HG03280 (cell line): Measurements from ENCODE around the gene UBE2E2.
A peak's percentile ranks its signal among the peaks of the same experiment; 100 is the strongest.

ENCODE experiments used
- ATAC-seq: cut with Tn5 transposase; IDR thresholded peaks from one replicate; pipeline ENCODE4 v1.9.1; 2021; ENCODE audit warnings: mild to moderate bottlenecking, moderate library complexity; ENCODE audit not compliant: unreplicated experiment

UBE2E2 gene

GRCh38 chr3:23192816-23193215, 10.3 kb upstream of the UBE2E2 start:
- no peak for ATAC-seq

GRCh38 chr3:23193831-23194230, 9.3 kb upstream of the UBE2E2 start:
- ATAC-seq: no peak

- no peak for ATAC-seq
Measured at GRCh38 chr3:23198801-23199200, 4.3 kb upstream of the UBE2E2 start.

GRCh38 chr3:23199649-23200048, 3.5 kb upstream of the UBE2E2 start:
- no peak for ATAC-seq

- no peak for ATAC-seq
Measured at GRCh38 chr3:23201154-23201838, 1.8 kb upstream of the UBE2E2 start.

GRCh38 chr3:23202203-23202920, 765 bp upstream of the UBE2E2 start:
- no peak for ATAC-seq

- ATAC-seq: no peak
Measured at GRCh38 chr3:23203708-23204330, 692 bp downstream of the UBE2E2 start.

- no peak for ATAC-seq
Measured at GRCh38 chr3:23206366-23206765, 3.2 kb downstream of the UBE2E2 start.

- ATAC-seq: no peak
Measured at GRCh38 chr3:23209103-23209502, 6.0 kb downstream of the UBE2E2 start.

GRCh38 chr3:23209747-23210487, 6.8 kb downstream of the UBE2E2 start:
- ATAC-seq: no peak

GRCh38 chr3:23213813-23214212, 10.7 kb downstream of the UBE2E2 start:
- no peak for ATAC-seq

GRCh38 chr3:23217872-23218554, 14.9 kb downstream of the UBE2E2 start:
- ATAC-seq: no peak

GRCh38 chr3:23219117-23219516, 16.0 kb downstream of the UBE2E2 start:
- ATAC-seq: peak; percentile 41

- peak; percentile 47 for ATAC-seq
Measured at GRCh38 chr3:23219552-23219951, 16.4 kb downstream of the UBE2E2 start.

- no peak for ATAC-seq
Measured at GRCh38 chr3:23221136-23221535, 18.0 kb downstream of the UBE2E2 start.

- no peak for ATAC-seq
Measured at GRCh38 chr3:23232016-23232415, 28.9 kb downstream of the UBE2E2 start.

GRCh38 chr3:23232854-23233253, 29.7 kb downstream of the UBE2E2 start:
- ATAC-seq: no peak

- no peak for ATAC-seq
Measured at GRCh38 chr3:23235264-23235663, 32.1 kb downstream of the UBE2E2 start.

- ATAC-seq: no peak
Measured at GRCh38 chr3:23236890-23237289, 33.8 kb downstream of the UBE2E2 start.

GRCh38 chr3:23238156-23238555, 35.0 kb downstream of the UBE2E2 start:
- ATAC-seq: no peak

- ATAC-seq: no peak
Measured at GRCh38 chr3:23238578-23238977, 35.5 kb downstream of the UBE2E2 start.
